GM10266 (cell line): ENCODE results near the gene RUNX2.

ENCODE experiments used
- DNase-seq: peaks from one replicate; pipeline ENCODE4 v3.0.0; 2012; ENCODE audit errors: extremely low spot score
- TF ChIP-seq, protein P1 (sequence below): IDR thresholded peaks from 2 replicates; pipeline ENCODE4 v1.5.1; 2012; ENCODE audit warnings: mild to moderate bottlenecking, low read depth; ENCODE audit not compliant: control insufficient read depth, insufficient read depth; ENCODE audit errors: missing control alignments

The RUNX2 gene

DNA sequence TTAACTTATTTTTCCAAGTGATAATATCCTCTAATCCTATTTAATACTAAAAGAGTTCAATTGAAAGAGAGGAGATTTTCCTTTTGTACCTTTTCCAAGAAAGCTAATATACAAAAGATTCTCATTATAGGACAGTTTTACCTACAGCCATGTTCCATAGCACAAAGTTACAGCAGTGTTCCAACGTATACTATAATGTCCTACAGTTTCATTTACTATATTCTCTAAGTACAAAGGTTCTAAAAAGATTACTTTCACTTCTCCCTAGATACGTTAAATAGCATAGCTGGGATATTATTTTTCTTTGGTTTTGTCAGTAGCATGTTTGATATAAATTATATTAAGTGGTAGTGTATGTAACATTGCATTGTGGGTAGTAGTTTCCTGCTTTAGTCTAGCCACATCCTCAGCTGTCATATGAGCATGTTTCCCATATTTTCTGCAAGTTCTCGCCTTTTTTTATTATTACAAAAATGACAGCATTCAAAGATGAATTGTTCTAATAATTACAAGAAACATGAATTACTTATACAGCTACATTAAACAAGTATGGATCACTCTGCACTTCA is 4.4 kb upstream of the RUNX2 start:
- no peak for DNase-seq
- TF ChIP-seq, protein P1, sequence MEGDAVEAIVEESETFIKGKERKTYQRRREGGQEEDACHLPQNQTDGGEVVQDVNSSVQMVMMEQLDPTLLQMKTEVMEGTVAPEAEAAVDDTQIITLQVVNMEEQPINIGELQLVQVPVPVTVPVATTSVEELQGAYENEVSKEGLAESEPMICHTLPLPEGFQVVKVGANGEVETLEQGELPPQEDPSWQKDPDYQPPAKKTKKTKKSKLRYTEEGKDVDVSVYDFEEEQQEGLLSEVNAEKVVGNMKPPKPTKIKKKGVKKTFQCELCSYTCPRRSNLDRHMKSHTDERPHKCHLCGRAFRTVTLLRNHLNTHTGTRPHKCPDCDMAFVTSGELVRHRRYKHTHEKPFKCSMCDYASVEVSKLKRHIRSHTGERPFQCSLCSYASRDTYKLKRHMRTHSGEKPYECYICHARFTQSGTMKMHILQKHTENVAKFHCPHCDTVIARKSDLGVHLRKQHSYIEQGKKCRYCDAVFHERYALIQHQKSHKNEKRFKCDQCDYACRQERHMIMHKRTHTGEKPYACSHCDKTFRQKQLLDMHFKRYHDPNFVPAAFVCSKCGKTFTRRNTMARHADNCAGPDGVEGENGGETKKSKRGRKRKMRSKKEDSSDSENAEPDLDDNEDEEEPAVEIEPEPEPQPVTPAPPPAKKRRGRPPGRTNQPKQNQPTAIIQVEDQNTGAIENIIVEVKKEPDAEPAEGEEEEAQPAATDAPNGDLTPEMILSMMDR, result no peak

DNA sequence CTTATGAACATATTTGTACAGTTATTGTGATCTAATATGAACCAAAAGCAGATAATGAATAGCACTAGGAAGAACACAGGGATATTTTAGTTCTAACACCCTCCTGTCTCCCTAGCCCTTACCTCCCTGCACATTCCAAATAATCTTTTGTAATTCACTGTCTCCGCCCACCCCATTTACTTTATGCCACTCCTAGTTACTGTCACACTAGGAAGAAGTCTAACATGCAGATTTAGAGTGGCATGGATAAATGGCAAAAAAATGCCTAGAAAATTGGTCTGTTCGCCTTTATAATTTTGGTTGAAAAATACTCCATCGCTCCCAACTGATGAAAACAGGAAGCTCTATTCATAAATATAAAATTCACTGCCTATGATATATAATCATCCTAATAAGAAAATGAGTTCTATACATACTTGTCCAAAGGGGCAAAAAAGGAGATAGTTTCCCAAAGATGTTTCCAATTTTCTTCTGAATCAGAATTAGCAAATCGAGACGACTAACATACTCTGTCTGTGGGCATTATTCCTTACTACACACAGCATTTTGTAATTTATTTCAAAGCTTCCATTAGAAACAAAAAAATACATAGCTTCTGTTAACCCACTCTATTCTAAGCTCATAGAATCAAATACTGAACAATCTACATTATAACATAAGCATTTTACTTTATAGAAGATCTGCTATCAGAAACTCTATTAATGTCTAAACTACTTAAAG is 1.3 kb upstream of the RUNX2 start:
- TF ChIP-seq, protein P1, result no peak
- DNase-seq, result no peak

DNA sequence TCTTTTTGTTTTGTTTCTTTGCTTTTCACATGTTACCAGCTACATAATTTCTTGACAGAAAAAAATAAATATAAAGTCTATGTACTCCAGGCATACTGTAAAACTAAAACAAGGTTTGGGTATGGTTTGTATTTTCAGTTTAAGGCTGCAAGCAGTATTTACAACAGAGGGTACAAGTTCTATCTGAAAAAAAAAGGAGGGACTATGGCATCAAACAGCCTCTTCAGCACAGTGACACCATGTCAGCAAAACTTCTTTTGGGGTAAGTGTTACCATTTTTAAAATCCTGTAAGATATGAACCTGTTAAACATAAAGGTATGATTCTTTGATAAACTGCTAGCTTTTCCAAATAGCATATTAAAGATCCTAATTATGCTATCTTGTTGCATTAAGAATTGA is 393 bp downstream of the RUNX2 start:
- no peak for DNase-seq
- TF ChIP-seq, protein P1, result no peak

DNA sequence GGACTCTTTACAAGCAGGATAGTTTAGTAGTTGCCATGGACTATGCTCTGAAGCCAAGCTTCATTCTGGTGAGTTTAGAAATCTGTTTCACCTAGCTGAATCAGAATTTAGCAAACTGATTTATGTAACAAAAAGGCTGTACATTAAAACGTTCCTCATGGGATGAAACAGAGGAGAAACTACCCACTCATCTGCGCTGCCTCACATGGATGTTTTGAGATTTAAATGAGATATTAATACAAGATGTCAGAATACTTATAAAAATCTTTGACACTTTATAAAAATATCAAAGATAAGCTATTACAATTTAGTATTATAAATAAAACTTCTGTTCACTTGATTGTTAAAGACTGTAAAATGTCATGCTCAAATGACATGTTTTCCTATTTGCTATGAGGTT is 16.8 kb downstream of the RUNX2 start:
- TF ChIP-seq, protein P1, result no peak
- no peak for DNase-seq

DNA sequence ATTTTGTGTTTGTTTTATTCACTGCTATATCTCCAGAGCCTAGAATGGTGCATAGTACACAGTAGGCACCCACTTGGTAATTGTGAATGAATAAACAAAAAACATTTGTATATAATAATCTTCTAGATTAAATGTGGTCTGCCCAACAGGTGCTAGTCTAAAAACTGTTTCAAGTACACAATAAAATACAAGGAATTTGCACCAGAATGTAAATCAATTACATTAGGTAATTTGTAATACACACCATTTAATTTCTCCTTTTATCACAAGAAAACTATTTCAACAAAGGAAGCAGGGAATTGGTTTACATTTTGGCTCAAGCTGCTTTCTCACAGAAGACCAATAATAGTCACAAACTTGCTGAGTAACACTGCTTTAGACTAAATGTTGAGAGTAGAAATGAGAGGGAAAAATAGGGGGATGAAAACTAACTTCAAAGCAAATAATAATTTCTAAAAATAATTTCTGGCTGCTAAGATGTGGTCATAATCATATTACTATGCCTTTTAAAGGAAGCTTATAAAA is 22.1 kb downstream of the RUNX2 start:
- TF ChIP-seq, protein P1, result no peak
- DNase-seq, result no peak

DNA sequence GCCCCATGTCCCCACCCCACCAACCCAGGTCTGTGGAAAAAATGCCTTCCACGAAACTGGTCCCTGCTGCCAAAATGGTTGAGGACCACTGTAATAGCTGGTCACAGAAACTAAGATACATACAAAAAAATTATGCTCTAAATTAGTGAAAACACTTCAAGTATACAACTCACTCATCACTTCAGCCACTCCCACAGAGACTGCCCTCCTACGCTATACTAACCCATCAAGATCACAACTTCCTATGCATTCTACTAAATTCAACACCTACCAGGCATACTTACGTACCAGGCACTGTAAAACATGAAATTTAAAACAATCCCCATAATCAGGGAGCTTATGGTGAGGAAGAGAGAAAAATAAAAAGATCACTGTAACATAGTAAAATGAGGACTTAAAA is 22.9 kb downstream of the RUNX2 start:
- DNase-seq, result no peak

More for the DNA sequence above, 22.9 kb downstream of the RUNX2 start:
- TF ChIP-seq, protein P1, result no peak
